Peyer's patch (tissue), 4 donors: Measurements from ENCODE around the gene CCDC183. TPM values are rescaled to one million over a fixed set of nuclear protein-coding genes. Genes with fewer than 3 reads are reported as not detected.

ENCODE experiments used
- DNase-seq, 3 donors: peaks; one replicate each; pipeline ENCODE4 v3.0.0-alpha.2; 2017 to 2019
- H3K27ac ChIP-seq, 4 donors: fragments of 200-600 bp; sonication (generic); one replicate each; pipeline ENCODE4 v1.5.1; 2016 to 2019
- H3K27me3 ChIP-seq, 2 donors: fragments of 200-600 bp; sonication (generic); one replicate each; pipeline ENCODE4 v1.5.1; 2019
- H3K36me3 ChIP-seq, 3 donors: fragments of 200-600 bp; sonication (generic); one replicate each; pipeline ENCODE4 v1.5.1; 2016 to 2019
- H3K4me1 ChIP-seq, 4 donors: fragments of 200-600 bp; sonication (generic); one replicate each; pipeline ENCODE4 v1.5.1; 2016 to 2019
- H3K4me3 ChIP-seq, 4 donors: fragments of 200-600 bp; sonication (generic); 1 replicate in 3 of 4; 2 replicates in 1 of 4; pipeline ENCODE4 v1.5.1; 2016 to 2019; ENCODE audit warnings: mild to moderate bottlenecking in 1 of 4
- H3K9me3 ChIP-seq, 4 donors: fragments of 200-600 bp; sonication (generic); one replicate each; pipeline ENCODE4 v1.5.1; 2016 to 2019; ENCODE audit warnings: mild to moderate bottlenecking in 1 of 4
- CTCF ChIP-seq, 6 experiments: fragments of 450-650 bp in 4 of 6; fragments of 200-600 bp in 2 of 6; sonication (generic) in 1 of 6; IDR thresholded peaks; one replicate each; pipeline ENCODE4 v1.5.1; 2017 to 2019; ENCODE audit warnings: antibody characterized with exemption in 6 of 6, mild to moderate bottlenecking in 3 of 6, moderate library complexity in 1 of 6
- POLR2A ChIP-seq, 2 donors: fragments of 450-650 bp; IDR thresholded peaks; one replicate each; pipeline ENCODE4 v1.5.1; 2017; ENCODE audit warnings: antibody characterized with exemption in 2 of 2, mild to moderate bottlenecking in 2 of 2, moderate library complexity in 2 of 2
- total RNA-seq, 4 donors: library from RNA; depleted of rRNA; stranded (reverse); fragments of >200 nt; gene quantifications; one replicate each; pipeline ENCODE4 v1.1.0, GENCODE V29; 2016

The CCDC183 gene
- total RNA-seq, result 10 to 100 TPM; 16.6 to 69.9 (median 46.0) TPM

GRCh38 chr9:136796238-136796774 lies at the start of gene CCDC183:
Gene CCDC183, plus strand, starts transcription at chr9:136796338. Its CDS starts 60 bp downstream, at chr9:136796398.
- peaks cover 0 to 7% of the 10 kb centered on the region in 2 donors for H3K27me3 ChIP-seq
- no peak for TF ChIP-seq POLR2A (IDR thresholded peaks at IDR 0.05)
- no peak for TF ChIP-seq CTCF (IDR thresholded peaks at IDR 0.05)
- DNase-seq, result no peak
- H3K4me1 ChIP-seq, result peaks cover 2 to 77% (median 18%) of the 10 kb centered on the region in 4 donors
- H3K36me3 ChIP-seq, result no peaks in the 10 kb centered on the region
- H3K4me3 ChIP-seq, result no peak within 1 kb of the TSS
- H3K9me3 ChIP-seq, result no peaks in the 10 kb centered on the region
- H3K27ac ChIP-seq, result no peak within 1 kb of the TSS

- DNase-seq, result no peak
- H3K9me3 ChIP-seq, result peaks cover 0 to 6% (median 0%) of the 10 kb centered on the region in 4 donors
- H3K36me3 ChIP-seq, result no peaks in the 10 kb centered on the region
- H3K27ac ChIP-seq, result peak overlapping the region in 1 of 4 donors; percentile 10
- peaks cover 0 to 14% of the 10 kb centered on the region in 2 donors for H3K27me3 ChIP-seq
- no peak for TF ChIP-seq POLR2A (IDR thresholded peaks at IDR 0.05)
- TF ChIP-seq CTCF (IDR thresholded peaks at IDR 0.05), result no peak
- H3K4me1 ChIP-seq, result peaks cover 0 to 23% (median 8%) of the 10 kb centered on the region in 4 donors
- no peak overlapping the region for H3K4me3 ChIP-seq
Measured at GRCh38 chr9:136746621-136747020, 49.5 kb upstream of the CCDC183 start.

DNA sequence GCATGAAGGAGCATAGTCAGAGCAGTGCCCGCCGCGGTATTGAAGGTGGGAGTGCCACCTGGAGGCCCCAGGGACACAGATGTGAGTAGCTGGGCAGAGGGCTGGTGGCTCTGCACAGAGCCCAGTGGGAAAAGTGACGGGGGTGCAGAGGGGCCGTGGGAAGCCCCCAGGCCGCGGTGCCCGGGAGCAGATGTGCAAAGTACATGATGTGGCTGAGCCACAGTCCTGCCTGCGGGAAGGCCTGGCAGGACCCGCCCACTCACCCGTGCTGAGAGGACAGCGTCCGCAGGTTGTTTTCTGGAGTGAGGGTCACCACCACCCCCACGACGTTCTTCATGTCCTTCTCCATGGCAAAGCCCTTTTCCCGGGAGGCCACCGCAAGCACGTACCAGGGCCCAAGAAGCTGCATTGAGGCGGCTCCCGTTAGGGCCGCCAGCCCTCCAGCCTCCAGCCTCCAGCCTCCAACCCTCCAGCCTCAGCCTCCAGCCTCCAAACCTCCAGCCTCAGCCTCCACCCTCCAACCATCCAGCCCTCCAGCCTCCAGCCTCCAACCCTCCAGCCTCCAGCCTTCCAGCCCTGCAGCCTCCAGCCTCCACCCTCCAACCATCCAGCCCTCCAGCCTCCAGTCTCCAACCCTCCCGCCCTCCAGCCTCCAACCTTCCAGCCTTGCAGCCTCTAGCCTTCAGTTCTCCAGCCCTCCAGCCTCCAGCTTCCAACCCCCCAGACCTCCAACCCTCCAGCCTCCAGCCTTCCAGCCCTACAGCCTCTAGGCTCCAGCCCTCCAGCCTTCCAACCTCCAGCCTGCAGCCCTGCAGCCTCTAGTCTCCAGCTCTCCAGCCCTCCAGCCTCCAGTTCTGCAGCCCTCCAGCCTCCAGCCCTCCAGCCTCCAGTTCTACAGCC lies 48.7 kb upstream of the CCDC183 start:
- no peak for DNase-seq

DNA sequence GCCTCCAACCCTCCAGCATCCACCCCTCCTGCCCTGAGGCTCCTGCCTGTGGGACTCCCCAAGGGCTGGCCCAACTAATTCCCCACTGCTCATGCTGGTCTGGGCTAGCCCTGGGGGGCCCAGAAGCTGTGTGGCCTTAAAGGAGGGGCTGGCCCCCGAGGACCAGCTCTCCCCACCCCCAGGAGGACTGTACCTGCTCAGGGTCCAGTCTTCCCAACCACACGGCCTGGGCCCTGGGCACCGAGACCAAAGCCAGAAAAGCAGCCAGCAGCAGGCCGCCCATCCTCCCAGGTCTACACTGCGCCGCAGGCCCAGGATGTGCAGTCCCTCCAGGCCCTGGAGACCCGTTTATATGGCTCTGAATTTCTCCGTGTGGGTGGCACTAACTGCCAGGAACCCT lies 47.9 kb upstream of the CCDC183 start, which contains the start of gene LCN6:
LCN6 (minus strand) TSS at position 325 of the 400 bp plus-strand sequence; CDS start at position 283, 42 bp downstream.
- peak within 1 kb of the TSS; percentile 5 to 80 (median 18) for H3K27ac ChIP-seq
- no peak within 1 kb of the TSS for H3K4me3 ChIP-seq
- peaks cover 0 to 16% (median 3%) of the 10 kb centered on the region in 4 donors for H3K4me1 ChIP-seq
- TF ChIP-seq POLR2A (IDR thresholded peaks at IDR 0.05), result no peak
- no peak for TF ChIP-seq CTCF (IDR thresholded peaks at IDR 0.05)
- DNase-seq, result no peak
- no peaks in the 10 kb centered on the region for H3K27me3 ChIP-seq
- H3K9me3 ChIP-seq, result peaks cover 0 to 14% (median 3%) of the 10 kb centered on the region in 4 donors
- H3K36me3 ChIP-seq, result no peaks in the 10 kb centered on the region

More for the DNA sequence above, 48.7 kb upstream of the CCDC183 start:
- H3K36me3 ChIP-seq, result no peaks in the 10 kb centered on the region
- H3K27me3 ChIP-seq, result peaks cover 0 to 6% of the 10 kb centered on the region in 2 donors
- peaks cover 0 to 23% (median 5%) of the 10 kb centered on the region in 4 donors for H3K4me1 ChIP-seq
- no peak overlapping the region for H3K27ac ChIP-seq
- peaks cover 0 to 13% (median 2%) of the 10 kb centered on the region in 4 donors for H3K9me3 ChIP-seq
- H3K4me3 ChIP-seq, result no peak overlapping the region
- TF ChIP-seq CTCF (IDR thresholded peaks at IDR 0.05), result no peak
- TF ChIP-seq POLR2A (IDR thresholded peaks at IDR 0.05), result no peak

DNA sequence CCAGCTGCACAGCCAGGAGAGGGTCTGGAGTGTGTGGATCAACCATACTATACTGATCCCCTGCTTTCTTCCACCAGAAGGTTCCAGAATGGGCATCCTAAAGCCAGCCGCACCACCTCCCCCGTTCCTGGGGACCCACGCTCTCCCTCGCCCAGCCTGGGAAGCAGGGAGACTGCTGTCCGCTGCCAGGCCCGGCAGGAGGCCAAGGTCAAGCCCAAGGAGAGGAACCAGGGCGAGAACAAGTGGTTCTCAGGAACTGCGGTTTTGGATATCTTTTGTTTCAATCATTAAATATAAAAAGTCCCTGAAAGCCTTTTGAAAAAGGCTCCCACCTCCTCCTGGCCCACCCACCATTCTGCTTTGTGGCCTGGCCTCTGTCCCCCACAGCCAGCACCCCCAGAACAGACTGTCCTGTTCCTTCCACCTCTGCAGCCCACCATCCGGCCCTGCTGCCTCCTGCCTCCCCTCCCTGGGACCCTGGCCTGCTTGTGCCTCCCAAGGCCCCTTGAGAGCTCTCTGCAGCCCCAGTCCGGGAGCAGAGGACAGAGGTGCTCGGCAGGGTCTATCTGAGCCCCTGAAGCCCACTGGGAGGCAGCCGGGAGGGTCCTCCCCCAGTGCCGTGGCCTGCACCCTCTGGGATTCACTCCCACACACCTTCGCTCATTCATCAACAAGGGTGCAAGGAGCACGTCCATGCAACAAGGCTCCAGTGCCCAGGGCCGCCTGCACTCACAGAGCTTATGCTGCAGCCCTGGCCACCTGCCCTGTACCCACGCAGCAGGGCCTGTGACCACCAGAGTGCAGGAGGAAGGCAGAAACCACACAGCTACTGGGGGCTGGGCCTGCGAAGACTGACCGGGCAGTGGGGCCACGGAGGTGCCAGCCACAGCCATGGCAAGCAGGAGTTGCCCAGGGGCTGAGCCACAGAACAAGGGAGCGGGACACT lies 47.2 kb upstream of the CCDC183 start:
- Histone ChIP-seq H3K9me3 (peaks cover 0 to 14% (median 5%) of the 10 kb centered on the region in 4 donors), H3K27me3 (no peaks in the 10 kb centered on the region), H3K27ac (peak overlapping the region; percentile 5 to 80 (median 18)), H3K4me1 (peaks cover 0 to 13% (median 3%) of the 10 kb centered on the region in 4 donors), H3K36me3 (no peaks in the 10 kb centered on the region), H3K4me3 (no peak overlapping the region)
- DNase-seq, result peak in 1 of 3 donors; percentile 51
- TF ChIP-seq CTCF (IDR thresholded peaks at IDR 0.05) (no peak), POLR2A (IDR thresholded peaks at IDR 0.05) (no peak)
